Liver (tissue), 9 donors: ENCODE results near the gene RREB1. TPM values are rescaled to one million over a fixed set of nuclear protein-coding genes. Genes with fewer than 3 reads are reported as not detected.

Source experiments
- DNase-seq: peaks from one replicate; pipeline ENCODE4 v3.0.0-alpha.2; 2017; ENCODE audit warnings: low spot score
- H3K27ac ChIP-seq, 2 donors: one replicate each; pipeline ENCODE4 v1.7.0; 2013; ENCODE audit warnings: inconsistent platforms in 2 of 2, low read length in 2 of 2, control low read depth in 1 of 2, low read depth in 1 of 2, mild to moderate bottlenecking in 1 of 2
- H3K27me3 ChIP-seq, 4 donors: one replicate each; pipeline versions ENCODE4 v1.6.1 to v1.7.0; 2013; ENCODE audit warnings: low read length in 3 of 4, inconsistent platforms in 1 of 4, mild to moderate bottlenecking in 1 of 4, moderate library complexity in 1 of 4; ENCODE audit not compliant: control insufficient read depth in 4 of 4, insufficient read depth in 4 of 4
- H3K36me3 ChIP-seq, 4 donors: one replicate each; pipeline versions ENCODE4 v1.6.1 to v1.7.0; 2013; ENCODE audit warnings: low read length in 3 of 4, mild to moderate bottlenecking in 3 of 4, low read depth in 1 of 4, moderate library complexity in 1 of 4; ENCODE audit not compliant: control insufficient read depth in 4 of 4, insufficient read depth in 3 of 4
- H3K4me1 ChIP-seq, 4 donors: one replicate each; pipeline versions ENCODE4 v1.6.1 to v1.7.0; 2013; ENCODE audit warnings: low read length in 3 of 4, mild to moderate bottlenecking in 3 of 4, moderate library complexity in 1 of 4; ENCODE audit not compliant: control insufficient read depth in 4 of 4, insufficient read depth in 4 of 4
- H3K4me3 ChIP-seq, 3 donors: one replicate each; pipeline versions ENCODE4 v1.6.1 to v1.7.0; 2013; ENCODE audit warnings: low read length in 3 of 3, control low read depth in 1 of 3, low read depth in 1 of 3, mild to moderate bottlenecking in 1 of 3
- H3K9ac ChIP-seq, 2 donors: one replicate each; pipeline ENCODE4 v1.7.0; 2013; ENCODE audit warnings: low read length in 2 of 2, mild to moderate bottlenecking in 2 of 2, moderate library complexity in 2 of 2, control low read depth in 1 of 2, low read depth in 1 of 2
- H3K9me3 ChIP-seq, 4 donors: one replicate each; pipeline versions ENCODE4 v1.6.1 to v1.7.0; 2013; ENCODE audit warnings: low read length in 3 of 4; ENCODE audit not compliant: control insufficient read depth in 4 of 4
- ATF3 ChIP-seq: IDR thresholded peaks from 2 replicates; pipeline ENCODE4 v1.6.1; 2016; ENCODE audit warnings: antibody characterized with exemption
- CTCF ChIP-seq: fragments of 150-350 bp; IDR thresholded peaks from 2 replicates; pipeline ENCODE4 v1.5.1; 2017; ENCODE audit warnings: improper control_type of control experiment, low read depth, low read length; ENCODE audit not compliant: missing input control
- EGR1 ChIP-seq, 2 donors: IDR thresholded peaks; 2 replicates each; pipeline ENCODE4 v1.6.1; 2016 to 2018; ENCODE audit warnings: antibody characterized with exemption in 2 of 2, low read depth in 2 of 2
- FOXA1 ChIP-seq: IDR thresholded peaks from 2 replicates; pipeline ENCODE4 v1.6.1; 2016; ENCODE audit warnings: antibody characterized with exemption
- FOXA2 ChIP-seq: IDR thresholded peaks from 2 replicates; pipeline ENCODE4 v1.6.1; 2016; ENCODE audit warnings: antibody characterized with exemption
- GABPA ChIP-seq, 2 donors: IDR thresholded peaks in 1 of 2; conservative IDR thresholded peaks in 1 of 2; 2 replicates each; pipeline ENCODE4 v1.6.1; 2016; ENCODE audit warnings: antibody characterized with exemption in 2 of 2, mild to moderate bottlenecking in 1 of 2, moderate library complexity in 1 of 2
- HNF4A ChIP-seq, 2 donors: conservative IDR thresholded peaks; 2 replicates each; pipeline ENCODE4 v1.6.1; 2016; ENCODE audit warnings: antibody characterized with exemption in 2 of 2, mild to moderate bottlenecking in 2 of 2
- HNF4G ChIP-seq: IDR thresholded peaks from 2 replicates; pipeline ENCODE4 v1.6.1; 2016; ENCODE audit warnings: antibody characterized with exemption
- JUND ChIP-seq, 2 donors: IDR thresholded peaks; 2 replicates each; pipeline ENCODE4 v1.6.1; 2016; ENCODE audit warnings: antibody characterized with exemption in 2 of 2
- MAX ChIP-seq: IDR thresholded peaks from 2 replicates; pipeline ENCODE4 v1.6.1; 2016; ENCODE audit warnings: antibody characterized with exemption
- NR2F2 ChIP-seq: IDR thresholded peaks from 2 replicates; pipeline ENCODE4 v1.6.1; 2016; ENCODE audit warnings: antibody characterized with exemption
- RAD21 ChIP-seq, 2 donors: IDR thresholded peaks; 2 replicates each; pipeline ENCODE4 v1.6.1; 2016; ENCODE audit warnings: antibody characterized with exemption in 2 of 2, mild to moderate bottlenecking in 2 of 2
- REST ChIP-seq: IDR thresholded peaks from 2 replicates; pipeline ENCODE4 v1.6.1; 2016; ENCODE audit warnings: antibody characterized with exemption, mild to moderate bottlenecking
- RXRA ChIP-seq, 2 donors: IDR thresholded peaks; 2 replicates each; pipeline ENCODE4 v1.6.1; 2017 to 2018; ENCODE audit warnings: antibody characterized with exemption in 2 of 2, mild to moderate bottlenecking in 1 of 2
- SP1 ChIP-seq: IDR thresholded peaks from 2 replicates; pipeline ENCODE4 v1.6.1; 2018; ENCODE audit warnings: antibody characterized with exemption, mild to moderate bottlenecking
- TAF1 ChIP-seq: conservative IDR thresholded peaks from 2 replicates; pipeline ENCODE4 v1.6.1; 2016; ENCODE audit warnings: antibody characterized with exemption, mild to moderate bottlenecking
- YY1 ChIP-seq: IDR thresholded peaks from 2 replicates; pipeline ENCODE4 v1.6.1; 2016; ENCODE audit warnings: antibody characterized with exemption, mild to moderate bottlenecking
- ZBTB33 ChIP-seq: IDR thresholded peaks from 2 replicates; pipeline ENCODE4 v1.6.1; 2016; ENCODE audit warnings: antibody characterized with exemption
- WGBS: extraction: QIAGEN DNeasy Blood & Tissue Kit; methylation state at CpG from one replicate; pipeline ENCODE4 v1.1.7; 2013; 5-methylcytosine and 5-hydroxymethylcytosine counted together
- polyA plus RNA-seq, 2 donors: library from polyadenylated mRNA; stranded (reverse) in 1 of 2; unstranded in 1 of 2; fragments of 200-250 nt in 1 of 2; fragments of >200 nt in 1 of 2; fragmentation: Nextera tagmentation in 1 of 2; extraction: Ambion mirVana in 1 of 2; gene quantifications; one replicate each; pipeline versions ENCODE4 v1.2.1 to v1.2.3, GENCODE V29; 2013 to 2015
- total RNA-seq, 2 donors: library from RNA; depleted of rRNA; stranded (reverse); fragments of >200 nt; gene quantifications; one replicate each; pipeline ENCODE4 v1.2.3, GENCODE V29; 2014
- donor health status: healthy.
- donor health status: healthy.
- donor health status: healthy.
- donor health status: healthy.
- donor health status: healthy.

The RREB1 gene
- total and polyA plus RNA-seq, 4 donors: 10.1 to 28.9 (median 17.3) TPM

GRCh38 chr6:7161845-7162244, 54.1 kb downstream of the RREB1 start:
- Histone ChIP-seq H3K9ac (no peak overlapping the region), H3K4me3 (no peak overlapping the region), H3K27ac (peak overlapping the region; percentile 47 to 49), H3K4me1 (peaks cover 21 to 76% (median 58%) of the 10 kb centered on the region in 4 donors), H3K36me3 (no peaks in the 10 kb centered on the region), H3K27me3 (no peaks in the 10 kb centered on the region), H3K9me3 (no peaks in the 10 kb centered on the region)
- TF ChIP-seq YY1: no peak
- TF ChIP-seq HNF4A (conservative IDR thresholded peaks at IDR 0.05): peak in 1 of 2 donors; percentile 3
- no peak for TF ChIP-seq EGR1 (IDR thresholded peaks at IDR 0.05; ENCODE audit: low read depth in 2 of 2)
- 59% methylated on average over 4 of the region's 4 CpGs for whole genome bisulfite sequencing
- DNase-seq: no peak

- no peaks in the 10 kb centered on the region for H3K9me3 ChIP-seq
- WGBS: 81% methylated on average over 12 of the region's 12 CpGs
- no peak for TF ChIP-seq FOXA2
- TF ChIP-seq HNF4A (conservative IDR thresholded peaks at IDR 0.05): no peak
- no peak for TF ChIP-seq SP1
- no peak for TF ChIP-seq NR2F2
- TF ChIP-seq RAD21 (IDR thresholded peaks at IDR 0.05): no peak
Observed at GRCh38 chr6:7163661-7164071, 55.9 kb downstream of the RREB1 start.

GRCh38 chr6:7164536-7165001, 56.8 kb downstream of the RREB1 start:
- no peak for DNase-seq
- H3K9me3 ChIP-seq: no peaks in the 10 kb centered on the region
- H3K27ac ChIP-seq: peak overlapping the region; percentile 42 to 84
- 64% methylated on average over 5 of the region's 5 CpGs for WGBS
- H3K4me1 ChIP-seq: peaks cover 33 to 79% (median 74%) of the 10 kb centered on the region in 4 donors
- no peaks in the 10 kb centered on the region for H3K27me3 ChIP-seq
- TF ChIP-seq JUND (IDR thresholded peaks at IDR 0.05): no peak
- TF ChIP-seq ZBTB33: no peak
- no peak for TF ChIP-seq RXRA (IDR thresholded peaks at IDR 0.05)
- no peak for TF ChIP-seq CTCF
- TF ChIP-seq RAD21 (IDR thresholded peaks at IDR 0.05): no peak
- TF ChIP-seq EGR1 (IDR thresholded peaks at IDR 0.05; ENCODE audit: low read depth in 2 of 2): no peak
- TF ChIP-seq REST: no peak
- TF ChIP-seq ATF3: no peak
- no peak for TF ChIP-seq FOXA1
- TF ChIP-seq NR2F2: no peak
- TF ChIP-seq MAX: no peak
- TF ChIP-seq SP1: no peak
- TF ChIP-seq HNF4A (conservative IDR thresholded peaks at IDR 0.05): no peak
- TF ChIP-seq TAF1: no peak
- TF ChIP-seq HNF4G: no peak
- TF ChIP-seq YY1: no peak
- no peak for TF ChIP-seq FOXA2
- no peak for TF ChIP-seq GABPA (IDR thresholded peaks at IDR 0.05 in 1 of 2, conservative IDR thresholded peaks at IDR 0.05 in 1 of 2)
- no peaks in the 10 kb centered on the region for H3K36me3 ChIP-seq
- H3K9ac ChIP-seq: no peak overlapping the region
- H3K4me3 ChIP-seq: no peak overlapping the region

More at GRCh38 chr6:7163661-7164071, 55.9 kb downstream of the RREB1 start:
- no peak overlapping the region for H3K4me3 ChIP-seq
- H3K4me1 ChIP-seq: peaks cover 31 to 79% (median 69%) of the 10 kb centered on the region in 4 donors
- peak overlapping the region in 1 of 2 donors; percentile 16 for H3K27ac ChIP-seq
- DNase-seq: no peak
- H3K36me3 ChIP-seq: no peaks in the 10 kb centered on the region
- H3K27me3 ChIP-seq: no peaks in the 10 kb centered on the region
- H3K9ac ChIP-seq: no peak overlapping the region
